Measurements from ENCODE around the gene EBF3.

Gene EBF3

DNA sequence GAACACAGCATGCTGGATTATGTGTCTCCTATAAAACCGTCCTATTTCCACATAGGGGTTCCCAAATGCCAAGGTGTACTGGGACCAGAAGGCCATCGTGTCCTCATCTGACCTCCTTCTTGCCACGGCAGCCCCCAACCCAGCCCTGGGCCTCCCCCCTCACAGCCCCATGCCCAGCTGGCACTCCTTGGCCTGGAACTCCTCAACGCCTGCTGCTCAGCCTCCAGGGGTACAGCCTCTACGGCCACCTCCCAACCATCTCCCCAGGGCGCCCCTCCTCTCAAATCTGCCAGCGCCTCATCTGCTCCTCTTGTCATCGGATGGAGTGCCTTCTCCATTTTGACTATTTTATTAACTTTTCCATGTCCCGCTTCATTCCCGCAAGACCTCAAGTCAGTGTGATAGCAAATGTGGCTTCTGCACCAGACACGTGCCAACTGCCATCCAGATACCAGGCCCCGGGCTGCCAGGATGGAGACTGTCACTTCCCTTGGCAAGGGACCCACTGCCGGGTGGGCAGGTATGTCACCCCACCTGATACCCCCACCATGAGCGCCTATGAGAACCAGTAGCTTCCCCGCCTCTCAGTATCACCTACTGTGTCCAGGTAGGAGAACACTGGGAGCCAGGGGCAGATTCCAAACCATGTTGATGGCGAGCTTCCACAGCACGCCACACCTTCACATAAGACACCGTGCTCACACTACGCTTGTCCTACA is 106.7 kb downstream of the EBF3 start:
- TF ChIP-seq, protein P1, sequence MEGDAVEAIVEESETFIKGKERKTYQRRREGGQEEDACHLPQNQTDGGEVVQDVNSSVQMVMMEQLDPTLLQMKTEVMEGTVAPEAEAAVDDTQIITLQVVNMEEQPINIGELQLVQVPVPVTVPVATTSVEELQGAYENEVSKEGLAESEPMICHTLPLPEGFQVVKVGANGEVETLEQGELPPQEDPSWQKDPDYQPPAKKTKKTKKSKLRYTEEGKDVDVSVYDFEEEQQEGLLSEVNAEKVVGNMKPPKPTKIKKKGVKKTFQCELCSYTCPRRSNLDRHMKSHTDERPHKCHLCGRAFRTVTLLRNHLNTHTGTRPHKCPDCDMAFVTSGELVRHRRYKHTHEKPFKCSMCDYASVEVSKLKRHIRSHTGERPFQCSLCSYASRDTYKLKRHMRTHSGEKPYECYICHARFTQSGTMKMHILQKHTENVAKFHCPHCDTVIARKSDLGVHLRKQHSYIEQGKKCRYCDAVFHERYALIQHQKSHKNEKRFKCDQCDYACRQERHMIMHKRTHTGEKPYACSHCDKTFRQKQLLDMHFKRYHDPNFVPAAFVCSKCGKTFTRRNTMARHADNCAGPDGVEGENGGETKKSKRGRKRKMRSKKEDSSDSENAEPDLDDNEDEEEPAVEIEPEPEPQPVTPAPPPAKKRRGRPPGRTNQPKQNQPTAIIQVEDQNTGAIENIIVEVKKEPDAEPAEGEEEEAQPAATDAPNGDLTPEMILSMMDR (IDR thresholded peaks at IDR 0.05; ENCODE audit: insufficient read depth, low read length, missing control alignments): no peak
- DNase-seq (ENCODE audit: low read depth, low spot score): no peak
- H3K4me3 ChIP-seq (ENCODE audit: low read depth, low read length): no peak overlapping the region
- ChIA-PET POLR2A (no interaction called here), CTCF (no interaction called here)

DNA sequence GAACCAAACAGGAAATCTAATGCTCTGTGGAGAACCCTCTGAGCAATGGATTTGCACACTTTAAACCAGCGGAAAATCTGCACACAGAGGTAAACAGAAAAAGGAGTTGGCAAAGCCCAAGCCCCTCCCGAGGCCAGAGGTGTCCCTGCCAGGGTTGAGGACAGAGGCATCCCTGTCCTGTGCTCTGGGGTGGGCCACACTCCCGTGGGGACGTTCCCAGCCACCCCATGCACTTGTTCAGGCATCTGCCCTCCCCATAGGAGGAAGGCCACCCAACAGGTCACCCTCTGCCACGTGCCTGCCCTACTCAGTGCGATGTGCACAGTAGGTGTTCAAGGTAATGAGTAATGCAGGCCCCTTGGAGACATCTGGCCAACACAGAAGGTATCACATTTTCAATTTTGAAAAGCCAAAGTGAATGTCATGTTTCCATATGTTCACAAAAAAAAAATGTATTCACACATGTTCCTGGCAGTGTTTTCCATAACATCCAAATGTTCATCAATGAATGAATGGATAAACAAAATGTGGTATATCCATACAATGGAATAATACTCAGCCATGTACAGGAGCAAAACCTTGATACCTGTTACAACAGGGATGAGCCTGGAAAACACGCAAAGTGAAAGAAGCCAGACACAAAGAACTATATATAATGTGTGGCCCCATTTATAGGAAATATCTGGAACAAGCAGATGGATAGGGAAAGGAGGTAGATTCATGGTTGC is 108.1 kb downstream of the EBF3 start:
- no peak for DNase-seq (ENCODE audit: low read depth, low spot score)
- ChIA-PET POLR2A (no interaction called here), CTCF (no interaction called here)
- TF ChIP-seq, protein P1 (IDR thresholded peaks at IDR 0.05; ENCODE audit: insufficient read depth, low read length, missing control alignments): no peak
- H3K4me3 ChIP-seq (ENCODE audit: low read depth, low read length): no peak overlapping the region

- no peak for DNase-seq (ENCODE audit: low read depth, low spot score)
- TF ChIP-seq, protein P1 (IDR thresholded peaks at IDR 0.05; ENCODE audit: insufficient read depth, low read length, missing control alignments): no peak
- H3K4me3 ChIP-seq (ENCODE audit: low read depth, low read length): no peak overlapping the region
- POLR2A ChIA-PET: no interaction called here
- CTCF ChIA-PET: interaction anchor here (2.4 kb wide), 1 partner anchor 10 kb away, joined by 5 read pairs; no protein-coding TSS in a partner anchor
These were observed 109.0 kb downstream of the EBF3 start for GRCh38 chr10:129854796-129855705.

- POLR2A ChIA-PET: no interaction called here
- no peak overlapping the region for H3K4me3 ChIP-seq (ENCODE audit: low read depth, low read length)
These were observed 109.9 kb downstream of the EBF3 start for GRCh38 chr10:129854158-129854557.

DNA sequence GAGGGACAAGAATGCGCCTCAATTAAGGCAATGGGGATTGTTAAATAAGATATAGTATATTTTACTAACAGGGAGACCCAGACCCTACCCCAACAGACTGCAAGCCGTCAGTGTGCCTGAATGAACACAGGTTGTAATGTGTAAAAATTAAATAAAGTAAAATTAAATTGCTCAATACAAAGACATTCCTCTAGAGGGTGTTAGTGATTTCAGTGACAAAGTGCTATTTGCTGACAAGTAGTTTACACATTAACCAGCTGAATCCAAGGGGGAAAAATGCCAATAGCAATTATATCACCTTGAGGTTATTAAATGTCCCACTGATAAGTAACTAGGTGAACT is 110.5 kb downstream of the EBF3 start:
- no peak overlapping the region for H3K4me3 ChIP-seq (ENCODE audit: low read depth, low read length)
- TF ChIP-seq, protein P1 (IDR thresholded peaks at IDR 0.05; ENCODE audit: insufficient read depth, low read length, missing control alignments): no peak
- ChIA-PET POLR2A (interaction anchor here (1.1 kb wide), 1 partner anchor 258 kb away, joined by 3 read pairs; no protein-coding TSS in a partner anchor), CTCF (interaction anchor here (2.4 kb wide), 1 partner anchor 11 kb away, joined by 5 read pairs; no protein-coding TSS in a partner anchor)
- DNase-seq (ENCODE audit: low read depth, low spot score): no peak

More at GRCh38 chr10:129854158-129854557, 109.9 kb downstream of the EBF3 start:
- CTCF ChIA-PET: interaction anchor here (2.4 kb wide), 1 partner anchor 11 kb away, joined by 5 read pairs; no protein-coding TSS in a partner anchor
- no peak for DNase-seq (ENCODE audit: low read depth, low spot score)
- TF ChIP-seq, protein P1 (IDR thresholded peaks at IDR 0.05; ENCODE audit: insufficient read depth, low read length, missing control alignments): no peak

Measured in AG04449 (cell line).